OCI-LY7 (cell line): Measurements from ENCODE around the gene FCAMR. TPM values are rescaled to one million over a fixed set of nuclear protein-coding genes. Genes with fewer than 3 reads are reported as not detected.

Source experiments
- BruUV-seq: library from RNA; stranded (reverse); fragments of 400-500 nt; replicated peaks from 2 replicates; lab custom pipeline; 2021; lab: Mats Ljungman, UMichigan
- CTCF ChIA-PET: fragments of 300-600 bp; sonication (Branson Sonifier 250); formaldehyde crosslinking; loops from one replicate; lab custom pipeline; 2022; ENCODE audit warnings: antibody characterized with exemption; ENCODE audit not compliant: unreplicated experiment; lab: Charles Lee
- POLR2A ChIA-PET: fragments of 300-600 bp; sonication (Branson Sonifier 250); formaldehyde crosslinking; loops from one replicate; lab custom pipeline; 2022; ENCODE audit warnings: antibody characterized with exemption; lab: Charles Lee
- DNase-seq: peaks from one replicate; pipeline ENCODE4 v3.0.0-alpha.2; 2015; ENCODE audit warnings: low spot score
- H2AFZ ChIP-seq: fragments of 200-600 bp; sonication (generic), shearing (Covaris generic); 2 replicates; pipeline ENCODE4 v1.6.1; 2014; ENCODE audit warnings: mild to moderate bottlenecking, antibody characterized with exemption, low read length, moderate library complexity
- H3K27ac ChIP-seq: fragments of 200-600 bp; sonication (generic); 2 replicates; pipeline ENCODE4 v1.5.1; 2014; ENCODE audit warnings: mixed run types, low read depth, mild to moderate bottlenecking, moderate library complexity, low read length, inconsistent platforms; ENCODE audit not compliant: poor library complexity, severe bottlenecking
- H3K36me3 ChIP-seq: fragments of 200-600 bp; sonication (generic); 2 replicates; pipeline ENCODE4 v1.6.1; 2014; ENCODE audit warnings: mild to moderate bottlenecking, antibody characterized with exemption, low read length, moderate library complexity, mixed read lengths; ENCODE audit not compliant: insufficient read depth
- H3K4me1 ChIP-seq: fragments of 200-600 bp; sonication (generic); 2 replicates; pipeline ENCODE4 v1.5.1; 2014; ENCODE audit warnings: mild to moderate bottlenecking, low read length; ENCODE audit not compliant: insufficient read depth, poor library complexity, severe bottlenecking
- H3K4me2 ChIP-seq: fragments of 200-600 bp; sonication (generic); 2 replicates; pipeline ENCODE4 v1.6.1; 2014; ENCODE audit warnings: mild to moderate bottlenecking, low read length
- H3K4me3 ChIP-seq: fragments of 200-600 bp; sonication (generic); 2 replicates; pipeline ENCODE4 v1.5.1; 2014; ENCODE audit warnings: mild to moderate bottlenecking, low read depth, low read length; ENCODE audit not compliant: poor library complexity, severe bottlenecking
- H3K79me2 ChIP-seq: fragments of 200-600 bp; sonication (generic); 2 replicates; pipeline ENCODE4 v1.6.1; 2016; ENCODE audit warnings: low read depth, mild to moderate bottlenecking, low read length, moderate library complexity, mixed read lengths; ENCODE audit not compliant: insufficient read depth
- H3K9me2 ChIP-seq: fragments of 200-600 bp; sonication (generic); 2 replicates; pipeline ENCODE4 v1.6.1; 2016; ENCODE audit warnings: mild to moderate bottlenecking, low read length, mixed read lengths; ENCODE audit not compliant: insufficient read depth
- H3K9me3 ChIP-seq: fragments of 200-600 bp; sonication (generic); 2 replicates; pipeline ENCODE4 v1.6.1; 2014; ENCODE audit warnings: mild to moderate bottlenecking, mixed run types, low read length, mixed read lengths
- H4K20me1 ChIP-seq: fragments of 200-600 bp; sonication (generic); 2 replicates; pipeline ENCODE4 v1.6.1; 2014; ENCODE audit warnings: mild to moderate bottlenecking, antibody characterized with exemption, low read length, moderate library complexity, mixed read lengths; ENCODE audit not compliant: insufficient read depth
- CTCF ChIP-seq: fragments of 200-600 bp; sonication (generic); conservative IDR thresholded peaks from 2 replicates; pipeline ENCODE4 v1.5.1; 2014; ENCODE audit warnings: mild to moderate bottlenecking, antibody characterized with exemption, low read length, moderate library complexity, mixed read lengths
- EZH2phosphoT487 ChIP-seq: fragments of 200-600 bp; sonication (generic); IDR thresholded peaks from 2 replicates; pipeline ENCODE4 v1.6.1; 2018; ENCODE audit warnings: low read depth, borderline replicate concordance, mild to moderate bottlenecking, mixed run types, antibody characterized with exemption, low read length, moderate library complexity, mixed read lengths
- intact Hi-C: fragments of 100-400 bp; cut with micrococcal nuclease; formaldehyde crosslinking; loops from one replicate; pipeline ENCODE4 v1.10.0; 2022; ENCODE audit not compliant: unreplicated experiment
- total RNA-seq, 2 experiments: library from RNA; depleted of rRNA in 1 of 2; stranded (reverse); fragments of >200 nt in 1 of 2; shearing (Covaris generic) in 1 of 2; gene quantifications; 2 replicates each; pipeline ENCODE4 v1.2.3, GENCODE V29; 2014 to 2022

FCAMR gene
- total RNA-seq, 2 experiments from 2014 or later: not detected

- Histone ChIP-seq H2AFZ (no peak overlapping the region), H4K20me1 (no peaks in the 10 kb centered on the region), H3K27ac (no peak overlapping the region), H3K36me3 (no peaks in the 10 kb centered on the region), H3K79me2 (no peaks in the 10 kb centered on the region), H3K4me2 (no peak overlapping the region), H3K4me1 (no peaks in the 10 kb centered on the region), H3K9me2 (no peaks in the 10 kb centered on the region), H3K9me3 (no peaks in the 10 kb centered on the region), H3K4me3 (no peak overlapping the region)
- intact Hi-C loops: no loop called here
- TF ChIP-seq CTCF: no peak
- DNase-seq: no peak
- BruUV-seq: no TSS peak
- ChIA-PET POLR2A (interaction anchor here (1.0 to 1.5 kb wide), 2 partner anchors 8 to 18 kb away, joined by 4 read pairs; no protein-coding TSS in a partner anchor), CTCF (no interaction called here)
Observed at GRCh38 chr1:207018707-207019106, 48.4 kb upstream of the FCAMR start.

DNA sequence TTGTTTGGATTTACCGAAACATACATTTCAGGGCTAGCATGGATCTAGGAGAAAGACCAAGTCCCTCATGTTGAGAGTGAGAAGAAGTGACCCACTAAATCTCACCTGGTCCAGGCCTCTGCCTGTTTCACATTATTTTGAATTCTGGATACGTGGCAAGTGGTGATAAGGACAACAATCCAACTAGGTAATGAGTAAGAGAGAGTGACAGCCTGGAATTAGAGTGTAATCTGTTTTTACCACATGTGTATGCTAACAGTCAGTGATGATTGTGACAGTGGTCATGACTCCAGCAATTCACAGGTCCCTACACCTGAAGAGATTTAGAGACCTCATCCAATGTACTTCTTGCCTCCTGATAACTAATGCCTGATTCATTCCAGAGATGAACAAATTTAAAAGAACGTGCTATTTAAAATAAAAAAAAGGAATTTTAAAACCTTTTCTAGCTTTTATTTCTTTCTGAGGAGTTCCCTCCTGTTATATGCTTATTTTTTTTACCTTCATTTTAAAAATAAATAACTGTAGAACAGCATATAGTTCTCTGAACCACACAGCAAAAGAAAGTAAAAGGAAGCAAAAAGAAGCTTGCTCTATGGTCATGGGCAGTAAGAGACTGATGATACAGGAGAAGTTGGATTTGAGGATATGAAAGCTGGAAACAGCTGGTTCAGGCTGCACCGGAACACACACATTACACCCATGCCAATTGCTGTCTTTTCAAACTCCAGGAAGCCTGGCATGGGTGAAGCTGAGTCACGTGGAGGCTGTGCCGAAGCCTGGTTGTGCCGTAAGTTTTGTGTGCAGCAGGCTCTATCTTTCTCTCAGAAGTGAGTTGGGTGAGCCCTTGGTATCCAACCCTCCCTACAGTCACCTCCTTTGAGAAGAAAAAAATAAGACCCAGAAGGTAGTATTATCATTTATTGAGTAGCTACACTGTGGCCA is 47.6 kb upstream of the FCAMR start:
- H2AFZ ChIP-seq: no peak overlapping the region
- H3K79me2 ChIP-seq: no peaks in the 10 kb centered on the region
- ChIA-PET CTCF (no interaction called here), POLR2A (interaction anchor here (0.5 to 1.5 kb wide), 2 partner anchors 9 to 13 kb away, joined by 3 to 4 read pairs; no protein-coding TSS in a partner anchor)
- DNase-seq: no peak
- no peaks in the 10 kb centered on the region for H3K4me1 ChIP-seq
- no peak overlapping the region for H3K4me3 ChIP-seq
- no peaks in the 10 kb centered on the region for H4K20me1 ChIP-seq
- no TSS peak for BruUV-seq
- H3K36me3 ChIP-seq: no peaks in the 10 kb centered on the region
- H3K9me2 ChIP-seq: no peaks in the 10 kb centered on the region
- no peak overlapping the region for H3K27ac ChIP-seq
- no peaks in the 10 kb centered on the region for H3K9me3 ChIP-seq
- H3K4me2 ChIP-seq: no peak overlapping the region
- TF ChIP-seq CTCF (no peak), EZH2phosphoT487 (no peak)
- intact Hi-C loops: no loop called here

- Histone ChIP-seq H3K4me1 (no peaks in the 10 kb centered on the region), H3K27ac (no peak overlapping the region), H3K4me2 (no peak overlapping the region), H3K79me2 (no peaks in the 10 kb centered on the region), H3K9me3 (no peaks in the 10 kb centered on the region), H3K4me3 (no peak overlapping the region), H3K36me3 (no peaks in the 10 kb centered on the region), H2AFZ (no peak overlapping the region), H4K20me1 (no peaks in the 10 kb centered on the region), H3K9me2 (no peaks in the 10 kb centered on the region)
- TF ChIP-seq CTCF (no peak), EZH2phosphoT487 (no peak)
- no peak for DNase-seq
- no TSS peak for BruUV-seq
- intact Hi-C loops: no loop called here
- ChIA-PET POLR2A (no interaction called here), CTCF (no interaction called here)
Observed at GRCh38 chr1:207015791-207016190, 45.5 kb upstream of the FCAMR start.
